Retinal pigment epithelial cell (primary cell): ENCODE results near the gene EIF4A2.

Experiments
- DNase-seq: peaks from one replicate; pipeline ENCODE4 v3.0.0-alpha.2; 2010; ENCODE audit warnings: low read depth
- H3K4me3 ChIP-seq: 2 replicates; pipeline ENCODE4 v1.5.1; 2011; ENCODE audit warnings: mild to moderate bottlenecking, low read length, control low read depth, moderate library complexity
- CTCF ChIP-seq: conservative IDR thresholded peaks from 2 replicates; pipeline ENCODE4 v1.5.1; 2011; ENCODE audit warnings: low read depth, low read length, control low read depth, inconsistent platforms

EIF4A2 gene

GRCh38 chr3:186783058-186783730 lies at the start of gene EIF4A2:
Gene EIF4A2, plus strand, starts transcription at chr3:186783577. Its CDS starts 34 bp downstream, at chr3:186783611.
- DNase-seq = peak; percentile 60
- H3K4me3 ChIP-seq = peak within 1 kb of the TSS; percentile 100
- TF ChIP-seq CTCF = no peak

GRCh38 chr3:186742618-186743380 lies 40.6 kb upstream of the EIF4A2 start:
- TF ChIP-seq CTCF = no peak
- no peak for DNase-seq

GRCh38 chr3:186743666-186744065 lies 39.7 kb upstream of the EIF4A2 start:
- no peak for DNase-seq
- H3K4me3 ChIP-seq = no peak overlapping the region
- TF ChIP-seq CTCF = no peak

More at GRCh38 chr3:186742618-186743380, 40.6 kb upstream of the EIF4A2 start:
- no peak overlapping the region for H3K4me3 ChIP-seq

- no peak overlapping the region for H3K4me3 ChIP-seq
- peak; percentile 41 for DNase-seq
- TF ChIP-seq CTCF = no peak
Measured at GRCh38 chr3:186746008-186746407, 37.4 kb upstream of the EIF4A2 start.

- no peak for DNase-seq
- no peak for TF ChIP-seq CTCF
- no peak overlapping the region for H3K4me3 ChIP-seq
Measured at GRCh38 chr3:186750316-186750715, 33.1 kb upstream of the EIF4A2 start.

- TF ChIP-seq CTCF = no peak
- no peak for DNase-seq
- no peak overlapping the region for H3K4me3 ChIP-seq
Measured at GRCh38 chr3:186751480-186751879, 31.9 kb upstream of the EIF4A2 start.

GRCh38 chr3:186754006-186754405 lies 29.4 kb upstream of the EIF4A2 start:
- TF ChIP-seq CTCF = no peak
- DNase-seq = no peak

More at GRCh38 chr3:186754006-186754405, 29.4 kb upstream of the EIF4A2 start:
- H3K4me3 ChIP-seq = no peak overlapping the region
